Measurements from ENCODE around the gene CBY2.

DNA sequence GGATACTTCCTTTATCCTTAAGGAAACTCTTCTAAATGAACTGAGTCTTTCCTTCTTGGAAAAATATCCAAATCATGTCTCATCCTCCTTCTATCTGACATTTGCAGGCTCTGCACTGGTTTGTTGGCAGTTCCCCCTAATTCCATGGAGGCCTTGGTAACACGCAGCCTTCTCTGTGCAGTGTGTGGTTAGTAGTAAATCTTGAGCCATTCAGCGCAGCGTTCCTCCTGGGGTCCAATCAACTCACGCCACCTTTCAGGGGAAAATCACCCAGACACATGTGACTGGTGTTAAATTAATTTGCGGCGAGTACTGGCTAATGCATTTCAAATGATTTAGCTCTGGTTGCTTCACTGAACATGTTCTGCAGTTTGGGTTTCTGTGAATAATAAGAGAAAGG lies 21.0 kb upstream of the CBY2 start:
- TF ChIP-seq EP300 (IDR thresholded peaks at IDR 0.05) (no peak), POLR2AphosphoS5 (IDR thresholded peaks at IDR 0.05) (no peak)

Measured in upper lobe of left lung (tissue), 4 donors.